A549 (cell line): ENCODE data around the gene NADK2.

Experiments
- GATA3 ChIP-seq: IDR thresholded peaks from 2 replicates; pipeline ENCODE4 v1.6.1; 2012; ENCODE audit warnings: borderline replicate concordance
- TF ChIP-seq, protein P1 (sequence below): fragments of >200 bp; sonication (Bioruptor Twin); formaldehyde crosslinking; IDR thresholded peaks from 3 replicates; pipeline ENCODE4 v1.5.1; 2016

DNA sequence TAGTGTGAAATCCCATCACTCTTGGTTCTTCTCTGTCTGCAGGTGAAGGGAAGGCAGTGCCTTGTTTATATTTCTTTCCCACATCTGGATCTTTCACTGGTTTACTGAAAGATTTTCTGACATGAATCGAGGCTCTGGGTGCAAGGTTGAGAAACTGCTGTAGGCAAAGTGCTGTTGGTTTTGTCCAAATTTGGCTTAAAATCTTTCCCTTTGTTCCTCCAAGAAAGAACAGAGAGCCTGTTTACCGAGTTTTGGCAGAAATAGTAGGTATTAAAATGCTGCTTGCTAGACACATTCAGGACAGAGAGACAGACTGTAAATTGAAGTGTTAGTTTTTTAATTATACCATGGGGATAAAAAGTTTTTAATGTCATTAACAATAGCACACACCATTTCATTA, 68.3 kb downstream of the NADK2 start:
- TF ChIP-seq, protein P1, sequence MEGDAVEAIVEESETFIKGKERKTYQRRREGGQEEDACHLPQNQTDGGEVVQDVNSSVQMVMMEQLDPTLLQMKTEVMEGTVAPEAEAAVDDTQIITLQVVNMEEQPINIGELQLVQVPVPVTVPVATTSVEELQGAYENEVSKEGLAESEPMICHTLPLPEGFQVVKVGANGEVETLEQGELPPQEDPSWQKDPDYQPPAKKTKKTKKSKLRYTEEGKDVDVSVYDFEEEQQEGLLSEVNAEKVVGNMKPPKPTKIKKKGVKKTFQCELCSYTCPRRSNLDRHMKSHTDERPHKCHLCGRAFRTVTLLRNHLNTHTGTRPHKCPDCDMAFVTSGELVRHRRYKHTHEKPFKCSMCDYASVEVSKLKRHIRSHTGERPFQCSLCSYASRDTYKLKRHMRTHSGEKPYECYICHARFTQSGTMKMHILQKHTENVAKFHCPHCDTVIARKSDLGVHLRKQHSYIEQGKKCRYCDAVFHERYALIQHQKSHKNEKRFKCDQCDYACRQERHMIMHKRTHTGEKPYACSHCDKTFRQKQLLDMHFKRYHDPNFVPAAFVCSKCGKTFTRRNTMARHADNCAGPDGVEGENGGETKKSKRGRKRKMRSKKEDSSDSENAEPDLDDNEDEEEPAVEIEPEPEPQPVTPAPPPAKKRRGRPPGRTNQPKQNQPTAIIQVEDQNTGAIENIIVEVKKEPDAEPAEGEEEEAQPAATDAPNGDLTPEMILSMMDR: no peak
- TF ChIP-seq GATA3: no peak
